DOHH2 (cell line): ENCODE results near the gene NPLOC4.

Source experiments
- EZH2phosphoT487 ChIP-seq: fragments of 200-600 bp; sonication (generic); IDR thresholded peaks from 2 replicates; pipeline ENCODE4 v1.6.1; 2017; ENCODE audit warnings: borderline replicate concordance, mild to moderate bottlenecking, antibody characterized with exemption, low read length, moderate library complexity, mixed read lengths
- TF ChIP-seq, protein P1 (sequence below): fragments of 200-600 bp; sonication (generic); IDR thresholded peaks from one replicate; pipeline ENCODE4 v1.5.1; 2014; ENCODE audit warnings: antibody characterized with exemption, mild to moderate bottlenecking, low read depth, low read length; ENCODE audit not compliant: poor library complexity, severe bottlenecking

DNA sequence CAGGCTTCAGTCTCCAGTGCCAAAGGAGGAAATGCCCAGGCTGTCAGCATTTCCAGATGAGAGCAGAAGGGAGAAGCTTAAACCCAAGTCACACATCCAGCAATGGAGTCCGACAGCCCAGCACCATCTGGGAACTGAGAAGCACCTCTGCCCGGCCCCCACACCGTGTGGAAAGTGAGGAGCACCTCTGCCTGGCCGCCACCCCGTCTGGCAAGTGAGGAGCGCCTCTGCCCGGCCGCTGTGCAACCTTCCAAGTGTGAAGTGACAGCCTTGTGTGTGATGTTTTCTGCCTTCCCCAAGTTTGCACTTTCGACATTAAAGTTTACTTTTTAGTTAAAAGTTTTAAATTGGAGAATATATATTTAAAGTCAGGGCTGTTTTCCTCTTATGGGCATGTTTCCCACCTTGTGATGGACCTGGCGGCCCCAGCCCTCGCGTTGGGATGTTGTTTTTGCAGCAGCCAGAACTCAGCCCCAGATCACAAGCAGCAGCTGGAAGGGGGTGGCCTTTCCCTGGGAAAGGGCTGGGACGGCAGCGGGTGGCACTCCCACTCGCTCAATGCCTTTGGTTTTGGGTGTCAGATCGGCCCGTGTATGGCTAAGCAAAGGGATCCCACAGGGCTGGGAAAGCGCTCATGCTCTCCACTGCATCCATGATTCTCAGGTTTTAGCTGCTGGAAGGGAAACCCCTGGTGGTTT, 36.8 kb upstream of the NPLOC4 start:
- TF ChIP-seq, protein P1, sequence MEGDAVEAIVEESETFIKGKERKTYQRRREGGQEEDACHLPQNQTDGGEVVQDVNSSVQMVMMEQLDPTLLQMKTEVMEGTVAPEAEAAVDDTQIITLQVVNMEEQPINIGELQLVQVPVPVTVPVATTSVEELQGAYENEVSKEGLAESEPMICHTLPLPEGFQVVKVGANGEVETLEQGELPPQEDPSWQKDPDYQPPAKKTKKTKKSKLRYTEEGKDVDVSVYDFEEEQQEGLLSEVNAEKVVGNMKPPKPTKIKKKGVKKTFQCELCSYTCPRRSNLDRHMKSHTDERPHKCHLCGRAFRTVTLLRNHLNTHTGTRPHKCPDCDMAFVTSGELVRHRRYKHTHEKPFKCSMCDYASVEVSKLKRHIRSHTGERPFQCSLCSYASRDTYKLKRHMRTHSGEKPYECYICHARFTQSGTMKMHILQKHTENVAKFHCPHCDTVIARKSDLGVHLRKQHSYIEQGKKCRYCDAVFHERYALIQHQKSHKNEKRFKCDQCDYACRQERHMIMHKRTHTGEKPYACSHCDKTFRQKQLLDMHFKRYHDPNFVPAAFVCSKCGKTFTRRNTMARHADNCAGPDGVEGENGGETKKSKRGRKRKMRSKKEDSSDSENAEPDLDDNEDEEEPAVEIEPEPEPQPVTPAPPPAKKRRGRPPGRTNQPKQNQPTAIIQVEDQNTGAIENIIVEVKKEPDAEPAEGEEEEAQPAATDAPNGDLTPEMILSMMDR: no peak
- TF ChIP-seq EZH2phosphoT487: no peak
